Activated naive CD8-positive, alpha-beta T cell treated with anti-CD3 and anti-CD28 coated beads for 36 hours (primary cell): ENCODE measurements around the gene EREG. TPM values are rescaled to one million over a fixed set of nuclear protein-coding genes. Genes with fewer than 3 reads are reported as not detected.

Experiments used
- DNase-seq: peaks from one replicate; pipeline ENCODE4 v3.0.0; 2021
- H3K27ac Mint-ChIP-seq: one replicate; pipeline ENCODE4 v1.8.0; 2022; ENCODE audit warnings: mild to moderate bottlenecking, moderate library complexity, mixed read lengths
- H3K27me3 Mint-ChIP-seq: one replicate; pipeline ENCODE4 v1.8.0; 2022; ENCODE audit warnings: mild to moderate bottlenecking, mixed read lengths
- H3K36me3 Mint-ChIP-seq: one replicate; pipeline ENCODE4 v1.8.0; 2021; ENCODE audit warnings: mild to moderate bottlenecking, mixed read lengths
- H3K4me1 Mint-ChIP-seq: one replicate; pipeline ENCODE4 v1.8.0; 2021; ENCODE audit warnings: mixed read lengths
- H3K4me3 Mint-ChIP-seq: one replicate; pipeline ENCODE4 v1.8.0; 2022; ENCODE audit warnings: mild to moderate bottlenecking, moderate library complexity, mixed read lengths
- H3K9me3 Mint-ChIP-seq: one replicate; pipeline ENCODE4 v1.8.0; 2022; ENCODE audit warnings: mixed read lengths
- total RNA-seq, 2 experiments: library from RNA; stranded (reverse); gene quantifications; one replicate each; pipeline ENCODE4 v1.2.3, GENCODE V29; 2021

The EREG gene
- total RNA-seq, 2 experiments from 2014 or later, result not detected

DNA sequence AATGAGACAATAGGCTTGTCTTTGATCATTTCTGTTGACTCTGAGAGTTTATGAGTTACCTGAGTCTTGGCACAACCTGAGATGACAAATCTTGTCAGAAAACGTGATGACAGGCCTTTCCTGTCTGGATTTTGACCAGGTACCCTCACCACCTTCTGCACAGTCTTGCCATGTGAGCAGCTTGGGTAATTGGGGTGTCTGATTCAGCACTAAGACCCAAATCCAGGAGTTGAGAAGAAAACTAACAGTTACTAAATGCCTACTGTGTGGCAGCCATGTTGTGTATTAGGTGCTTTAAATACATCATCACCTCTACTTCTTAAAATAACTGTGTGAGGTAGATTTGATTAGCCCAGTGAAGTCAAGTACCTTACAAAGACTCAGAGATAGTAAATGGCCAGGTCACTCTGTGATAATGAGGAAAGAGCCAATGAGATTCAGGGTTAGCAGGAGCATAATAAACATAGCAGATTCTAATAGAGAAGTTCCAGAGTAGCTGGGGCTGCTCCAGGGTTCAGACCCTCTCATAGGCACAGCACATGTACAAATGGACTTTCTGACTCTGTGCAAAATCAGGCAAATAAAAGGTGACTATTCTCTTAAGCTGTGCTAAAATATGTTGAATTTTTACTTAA lies 2.8 kb downstream of the EREG start:
- peaks cover 12% of the 10 kb centered on the region for H3K4me1 Mint-ChIP-seq
- H3K36me3 Mint-ChIP-seq, result no peaks in the 10 kb centered on the region
- no peaks in the 10 kb centered on the region for H3K9me3 Mint-ChIP-seq
- H3K27me3 Mint-ChIP-seq, result peaks cover 52% of the 10 kb centered on the region
- H3K27ac Mint-ChIP-seq, result no peak overlapping the region
- no peak for DNase-seq
- H3K4me3 Mint-ChIP-seq, result no peak overlapping the region

DNA sequence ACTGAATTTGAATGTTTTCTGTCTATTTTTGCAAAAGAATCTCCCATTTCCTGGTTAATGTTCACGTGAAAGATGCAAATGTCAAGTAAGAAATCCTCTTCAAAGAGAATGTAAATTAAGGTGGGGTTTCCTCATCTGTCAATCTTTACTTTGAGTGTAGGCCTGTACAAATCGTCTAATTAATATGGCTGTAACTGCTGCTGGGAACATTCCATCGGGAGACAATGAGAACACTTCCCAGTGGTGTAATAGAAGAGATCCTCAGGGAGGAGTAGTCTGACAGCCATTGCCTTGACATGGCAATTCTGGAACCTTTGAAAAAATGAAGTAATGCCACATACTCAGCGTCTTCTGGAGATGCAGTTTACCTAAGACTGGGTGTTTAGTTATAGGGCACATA lies 3.7 kb downstream of the EREG start:
- H3K27me3 Mint-ChIP-seq, result peaks cover 47% of the 10 kb centered on the region
- H3K4me1 Mint-ChIP-seq, result peaks cover 12% of the 10 kb centered on the region
- no peak overlapping the region for H3K4me3 Mint-ChIP-seq
- no peaks in the 10 kb centered on the region for H3K36me3 Mint-ChIP-seq
- H3K9me3 Mint-ChIP-seq, result no peaks in the 10 kb centered on the region
- no peak overlapping the region for H3K27ac Mint-ChIP-seq
- DNase-seq, result no peak

DNA sequence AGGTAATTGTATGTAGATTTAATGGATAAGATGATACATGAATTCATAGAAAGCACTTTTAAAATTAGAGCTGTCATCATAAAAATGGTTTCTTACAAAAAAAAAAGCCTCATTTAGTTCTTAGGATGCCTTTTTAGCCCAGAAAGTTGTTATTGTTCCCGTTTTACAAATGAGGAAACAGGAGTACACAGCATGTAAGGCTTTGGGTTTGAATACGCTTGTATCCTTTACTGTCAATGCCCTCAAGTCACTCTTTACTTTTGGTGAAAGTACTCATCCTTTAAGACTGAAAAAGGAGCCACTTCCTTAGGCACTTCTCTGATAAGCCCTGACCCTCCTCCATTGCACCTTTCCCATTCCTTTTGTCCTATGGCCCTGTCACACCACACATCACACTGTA lies 4.9 kb downstream of the EREG start:
- H3K27ac Mint-ChIP-seq, result no peak overlapping the region
- H3K4me1 Mint-ChIP-seq, result peaks cover 9% of the 10 kb centered on the region
- no peaks in the 10 kb centered on the region for H3K9me3 Mint-ChIP-seq
- peaks cover 38% of the 10 kb centered on the region for H3K27me3 Mint-ChIP-seq
- H3K4me3 Mint-ChIP-seq, result no peak overlapping the region
- no peak for DNase-seq
- H3K36me3 Mint-ChIP-seq, result no peaks in the 10 kb centered on the region

DNA sequence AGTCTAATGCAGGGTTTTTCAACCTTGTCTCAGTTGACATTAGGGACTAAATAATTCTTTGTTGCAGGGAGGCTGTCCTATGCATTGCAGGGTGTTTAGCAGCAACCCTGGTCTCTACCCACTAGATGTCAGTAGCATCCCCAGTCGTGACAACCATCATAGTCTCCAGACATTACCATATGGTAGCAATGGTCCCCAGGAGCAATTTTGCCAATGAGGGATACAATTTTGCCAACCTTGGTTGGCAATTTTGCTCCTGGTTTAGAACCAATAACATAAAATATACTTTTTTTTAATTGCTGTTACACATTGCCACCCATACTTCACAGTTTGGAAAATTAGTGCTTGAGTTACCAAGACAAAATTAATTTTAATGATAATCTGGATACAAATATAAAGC lies 6.0 kb downstream of the EREG start:
- Mint-ChIP-seq H3K4me1 (peaks cover 4% of the 10 kb centered on the region), H3K4me3 (no peak overlapping the region), H3K9me3 (no peaks in the 10 kb centered on the region), H3K27me3 (peaks cover 28% of the 10 kb centered on the region), H3K36me3 (no peaks in the 10 kb centered on the region), H3K27ac (no peak overlapping the region)
- DNase-seq, result peak; percentile 7

DNA sequence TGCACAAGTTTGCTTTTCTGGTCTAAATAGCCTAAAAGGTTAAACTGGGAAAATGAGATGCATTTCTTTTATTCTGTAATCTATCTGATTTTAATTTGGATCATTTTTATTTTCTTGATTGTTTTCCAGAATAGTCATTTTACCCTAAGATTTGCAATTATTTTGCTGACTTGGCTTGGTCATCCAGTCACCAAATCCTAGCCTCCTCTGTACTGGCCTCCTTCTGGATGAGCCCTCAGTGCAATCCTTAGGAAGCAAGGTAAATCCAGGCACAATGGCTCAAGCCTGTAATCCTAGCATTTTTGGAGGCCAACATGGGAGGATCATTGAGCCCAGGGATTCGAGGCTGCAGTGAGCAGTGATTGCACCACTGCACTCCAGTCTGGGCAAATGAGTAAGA lies 9.2 kb downstream of the EREG start:
- H3K27me3 Mint-ChIP-seq, result peaks cover 13% of the 10 kb centered on the region
- peaks cover 4% of the 10 kb centered on the region for H3K4me1 Mint-ChIP-seq
- DNase-seq, result no peak
- no peak overlapping the region for H3K4me3 Mint-ChIP-seq
- no peak overlapping the region for H3K27ac Mint-ChIP-seq
- H3K9me3 Mint-ChIP-seq, result no peaks in the 10 kb centered on the region
- H3K36me3 Mint-ChIP-seq, result no peaks in the 10 kb centered on the region

DNA sequence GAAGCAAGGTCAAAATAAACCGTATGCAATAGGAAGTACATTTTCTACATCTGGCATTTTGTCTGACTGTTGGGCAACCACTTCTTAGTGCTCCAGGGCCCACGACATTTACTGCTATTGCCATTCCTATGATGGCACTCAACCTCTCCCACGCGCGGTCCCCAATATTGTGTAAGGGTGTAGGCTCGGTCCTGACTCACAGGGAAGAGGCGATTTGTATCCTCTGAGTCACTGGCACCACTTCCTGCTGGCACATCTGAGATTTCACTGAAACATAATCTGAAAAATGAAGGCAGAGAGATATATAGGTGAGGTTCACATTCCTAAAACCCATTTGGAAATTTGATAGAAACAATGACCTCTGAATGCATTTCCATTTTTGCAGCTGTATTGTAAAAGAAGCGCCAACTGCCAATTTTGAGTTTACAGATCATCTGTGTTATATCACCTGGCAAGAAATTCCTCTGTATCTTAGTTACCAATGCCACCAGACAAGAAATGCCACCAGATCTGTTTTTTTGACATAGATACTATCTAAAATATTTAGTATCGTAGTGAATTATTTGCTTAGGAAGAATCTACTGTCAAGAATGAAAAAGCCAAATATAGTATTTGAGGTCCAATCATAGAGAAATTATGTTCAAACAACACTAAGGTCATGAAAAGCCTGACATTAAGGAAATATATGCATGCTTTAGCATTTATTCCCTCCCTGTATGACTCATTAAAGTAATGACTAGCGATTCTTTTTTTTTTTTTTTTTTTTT lies 9.8 kb downstream of the EREG start:
- Mint-ChIP-seq H3K27ac (no peak overlapping the region), H3K4me1 (peaks cover 4% of the 10 kb centered on the region)

DNA sequence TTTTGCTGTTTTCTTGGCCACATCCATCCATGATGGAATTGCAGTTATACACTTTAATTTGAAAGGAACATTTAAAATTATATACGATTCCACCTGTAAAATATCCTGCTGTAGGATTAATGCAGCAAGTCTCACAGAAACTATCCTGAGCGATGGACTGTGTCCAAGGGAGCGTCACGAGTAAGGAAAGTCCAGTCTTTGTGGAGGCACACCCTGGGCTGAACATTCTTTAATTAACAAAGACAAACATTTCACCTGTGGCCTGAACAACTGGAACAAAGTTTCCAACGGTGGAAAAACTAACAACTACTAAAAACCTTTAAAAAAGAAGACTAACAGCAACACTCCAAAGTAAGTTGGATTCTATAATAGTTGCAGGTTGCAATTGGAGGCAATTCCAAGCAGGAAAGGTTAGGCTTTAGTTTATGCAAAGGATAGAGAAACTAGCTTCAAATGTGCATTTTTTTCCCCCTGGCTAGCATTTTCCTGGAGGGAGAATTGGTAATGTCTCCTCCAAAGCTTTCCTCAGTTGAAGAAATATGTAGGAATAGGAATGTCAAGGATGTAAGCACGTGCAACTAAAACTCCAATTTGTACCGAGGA lies 11.0 kb downstream of the EREG start:
- Mint-ChIP-seq H3K9me3 (no peaks in the 10 kb centered on the region), H3K36me3 (no peaks in the 10 kb centered on the region), H3K27me3 (peaks cover 9% of the 10 kb centered on the region), H3K27ac (no peak overlapping the region), H3K4me1 (peaks cover 4% of the 10 kb centered on the region), H3K4me3 (no peak overlapping the region)
- no peak for DNase-seq

More for the DNA sequence above, 9.8 kb downstream of the EREG start:
- Mint-ChIP-seq H3K9me3 (no peaks in the 10 kb centered on the region), H3K36me3 (no peaks in the 10 kb centered on the region), H3K4me3 (no peak overlapping the region), H3K27me3 (peaks cover 9% of the 10 kb centered on the region)
- peak; percentile 12 for DNase-seq

DNA sequence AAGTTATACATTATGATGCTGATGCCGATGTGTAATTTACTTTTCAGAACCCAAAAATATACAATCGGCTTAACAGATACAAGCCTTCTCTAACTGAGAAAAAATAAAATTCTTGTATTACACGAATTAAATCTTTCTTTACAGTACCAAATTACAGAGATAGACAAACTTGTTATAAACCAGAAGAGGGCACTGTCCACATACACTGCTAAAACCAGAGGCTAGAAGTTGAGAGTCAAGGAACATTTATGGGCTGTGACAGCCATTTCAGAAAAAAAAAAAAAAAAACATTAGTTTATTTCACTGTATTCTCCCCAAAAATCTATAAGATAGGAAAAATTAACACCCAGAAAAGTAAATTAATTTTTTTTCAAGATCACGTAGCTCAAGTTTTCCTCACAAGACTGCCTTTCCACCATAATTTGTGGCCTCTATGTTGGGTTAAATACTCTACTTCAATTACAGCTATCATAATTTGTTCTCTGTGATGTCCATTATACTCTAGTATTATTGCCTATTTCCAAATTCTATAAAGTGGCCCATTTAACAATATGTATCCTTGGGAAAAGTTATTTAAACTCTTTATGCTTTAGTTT lies 12.0 kb downstream of the EREG start:
- no peak overlapping the region for H3K27ac Mint-ChIP-seq
- DNase-seq, result no peak

DNA sequence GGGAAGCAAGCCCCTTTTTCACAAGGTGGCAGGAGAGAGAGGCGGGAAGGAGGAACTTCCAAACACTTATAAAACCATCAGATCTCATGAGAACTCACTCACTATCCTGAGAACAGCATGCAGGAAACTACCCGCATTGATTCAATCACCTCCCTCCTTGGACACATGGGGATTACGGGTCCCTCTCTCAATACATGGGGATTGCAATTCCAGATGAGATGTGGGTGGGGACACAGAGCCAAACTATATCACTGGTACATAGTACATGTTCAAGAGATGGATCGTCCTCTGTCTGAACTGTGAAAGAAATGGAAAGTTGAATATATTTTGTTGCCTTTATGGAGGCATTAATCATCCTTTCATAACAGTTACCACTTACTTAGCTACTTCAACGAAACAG lies 12.8 kb downstream of the EREG start:
- Mint-ChIP-seq H3K4me1 (peaks cover 4% of the 10 kb centered on the region), H3K36me3 (no peaks in the 10 kb centered on the region), H3K27me3 (peaks cover 3% of the 10 kb centered on the region), H3K27ac (no peak overlapping the region), H3K9me3 (no peaks in the 10 kb centered on the region), H3K4me3 (no peak overlapping the region)
- no peak for DNase-seq

More for the DNA sequence above, 12.0 kb downstream of the EREG start:
- H3K4me3 Mint-ChIP-seq, result no peak overlapping the region
- H3K36me3 Mint-ChIP-seq, result no peaks in the 10 kb centered on the region
- H3K4me1 Mint-ChIP-seq, result peaks cover 4% of the 10 kb centered on the region
- no peaks in the 10 kb centered on the region for H3K9me3 Mint-ChIP-seq
- peaks cover 3% of the 10 kb centered on the region for H3K27me3 Mint-ChIP-seq

DNA sequence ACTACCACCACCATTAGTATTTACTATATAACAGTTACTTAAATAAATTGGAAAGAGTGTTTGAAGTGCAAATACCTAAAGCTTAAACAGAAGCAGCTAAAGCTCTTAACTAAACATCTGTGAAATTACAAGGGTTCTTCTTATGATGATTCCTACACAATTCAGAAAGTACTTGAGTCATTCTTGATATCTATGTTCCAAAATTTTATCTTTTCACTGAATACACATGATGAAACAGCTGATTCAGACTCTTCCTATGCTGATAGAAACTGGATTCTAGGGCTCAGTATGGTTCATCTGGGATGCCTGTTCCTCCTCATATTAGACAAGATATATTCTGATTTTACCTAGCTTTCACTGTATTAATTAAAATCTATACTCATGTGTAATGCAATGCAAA lies 13.6 kb downstream of the EREG start:
- Mint-ChIP-seq H3K27ac (no peak overlapping the region), H3K4me1 (peaks cover 4% of the 10 kb centered on the region), H3K27me3 (peaks cover 3% of the 10 kb centered on the region), H3K9me3 (no peaks in the 10 kb centered on the region), H3K4me3 (no peak overlapping the region), H3K36me3 (no peaks in the 10 kb centered on the region)
- no peak for DNase-seq

DNA sequence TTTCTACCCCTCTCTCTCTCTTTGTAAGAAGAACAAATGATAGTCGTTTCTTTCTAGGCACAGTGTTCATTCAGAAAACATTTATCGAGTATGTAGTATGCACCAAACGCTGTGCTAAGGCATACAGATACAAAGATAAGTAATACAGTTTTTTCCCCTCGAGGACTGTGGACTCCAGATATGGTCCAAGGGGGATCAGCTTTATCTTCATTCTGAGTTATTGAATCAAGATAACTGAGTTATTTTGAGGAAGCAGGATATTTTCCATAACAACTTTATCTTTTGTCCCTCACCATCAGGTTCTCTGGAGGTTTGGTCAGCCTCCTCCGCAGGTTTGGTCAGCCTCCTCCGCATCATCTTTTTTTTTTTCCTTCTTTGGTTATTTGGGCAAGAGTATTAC lies 15.0 kb downstream of the EREG start:
- Mint-ChIP-seq H3K4me3 (no peak overlapping the region), H3K27me3 (no peaks in the 10 kb centered on the region), H3K9me3 (no peaks in the 10 kb centered on the region), H3K36me3 (no peaks in the 10 kb centered on the region), H3K4me1 (no peaks in the 10 kb centered on the region), H3K27ac (no peak overlapping the region)
- no peak for DNase-seq

DNA sequence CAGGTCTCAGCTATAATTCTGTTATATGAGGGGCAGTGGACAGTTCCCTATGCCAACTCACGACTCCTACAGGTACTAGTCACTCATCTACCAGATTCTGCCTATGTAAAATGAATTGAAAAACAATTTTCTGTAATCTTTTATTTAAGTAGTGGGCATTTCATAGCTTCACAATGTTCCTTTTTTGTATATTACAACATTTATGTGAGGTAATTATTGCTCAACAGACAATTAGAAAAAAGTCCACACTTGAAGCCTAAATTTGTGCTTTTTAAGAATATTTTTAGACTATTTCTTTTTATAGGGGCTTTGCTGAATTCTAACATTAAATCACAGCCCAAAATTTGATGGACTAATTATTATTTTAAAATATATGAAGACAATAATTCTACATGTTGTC lies 20.4 kb downstream of the EREG start:
- H3K9me3 Mint-ChIP-seq, result no peaks in the 10 kb centered on the region
- H3K36me3 Mint-ChIP-seq, result no peaks in the 10 kb centered on the region
- H3K27ac Mint-ChIP-seq, result no peak overlapping the region
- H3K27me3 Mint-ChIP-seq, result no peaks in the 10 kb centered on the region
- H3K4me3 Mint-ChIP-seq, result no peak overlapping the region
- no peak for DNase-seq
- H3K4me1 Mint-ChIP-seq, result no peaks in the 10 kb centered on the region

DNA sequence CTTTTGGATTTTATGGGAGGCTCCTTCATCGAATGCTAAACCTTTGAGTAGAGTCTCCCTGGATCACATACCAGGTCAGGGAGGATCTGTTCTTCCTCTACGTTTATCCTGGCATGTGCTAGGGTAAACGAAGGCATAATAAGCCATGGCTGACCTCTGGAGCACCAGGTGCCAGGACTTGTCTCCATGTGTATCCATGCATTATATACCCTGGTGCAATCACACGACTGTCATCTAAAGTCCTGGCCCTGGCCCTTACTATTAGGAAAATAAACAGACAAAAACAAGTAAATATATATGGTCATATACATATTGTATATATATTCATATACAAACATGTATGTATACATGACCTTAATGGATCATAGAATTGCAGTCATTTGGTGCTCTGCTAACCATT lies 21.2 kb downstream of the EREG start:
- Mint-ChIP-seq H3K9me3 (no peaks in the 10 kb centered on the region), H3K4me3 (no peak overlapping the region), H3K36me3 (no peaks in the 10 kb centered on the region)

DNA sequence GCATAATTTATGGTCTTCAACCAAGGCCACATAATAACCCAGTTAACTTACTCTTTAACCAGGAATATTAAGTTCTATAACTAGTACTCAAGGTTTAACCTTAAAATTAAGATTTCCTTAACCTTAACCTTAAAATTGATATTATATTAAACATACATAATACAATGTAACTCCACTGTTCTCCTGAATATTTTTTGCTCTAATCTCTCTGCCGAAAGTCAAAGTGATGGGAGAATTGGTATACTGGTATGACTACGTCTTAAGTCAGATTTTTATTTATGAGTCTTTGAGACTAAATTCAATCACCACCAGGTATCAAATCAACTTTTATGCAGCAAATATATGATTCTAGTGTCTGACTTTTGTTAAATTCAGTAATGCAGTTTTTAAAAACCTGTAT lies 22.8 kb downstream of the EREG start:
- no peak for DNase-seq
- no peaks in the 10 kb centered on the region for H3K27me3 Mint-ChIP-seq
- no peaks in the 10 kb centered on the region for H3K4me1 Mint-ChIP-seq
- no peak overlapping the region for H3K4me3 Mint-ChIP-seq
- H3K9me3 Mint-ChIP-seq, result no peaks in the 10 kb centered on the region
- H3K27ac Mint-ChIP-seq, result no peak overlapping the region
- no peaks in the 10 kb centered on the region for H3K36me3 Mint-ChIP-seq

More for the DNA sequence above, 21.2 kb downstream of the EREG start:
- DNase-seq, result no peak
- Mint-ChIP-seq H3K27me3 (no peaks in the 10 kb centered on the region), H3K4me1 (no peaks in the 10 kb centered on the region), H3K27ac (no peak overlapping the region)

DNA sequence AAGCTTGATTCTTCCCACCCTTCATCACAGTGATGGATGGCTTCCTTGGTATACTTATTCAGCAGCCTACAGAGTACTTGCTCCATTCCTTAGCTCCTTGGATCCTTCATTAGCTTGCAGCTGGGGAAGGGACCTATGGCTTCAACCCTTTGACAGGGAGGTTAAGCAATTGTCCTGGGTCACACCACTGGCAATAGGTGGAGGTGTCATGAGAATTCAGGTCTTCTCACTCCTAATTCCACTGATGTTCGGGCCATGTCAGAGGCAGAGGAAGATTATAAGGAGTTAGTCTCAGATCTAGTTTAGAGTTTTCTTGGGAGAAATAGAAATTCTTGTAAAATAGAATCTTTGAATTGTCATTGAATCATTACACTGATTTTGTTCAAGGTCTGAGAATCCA lies 24.5 kb downstream of the EREG start:
- no peaks in the 10 kb centered on the region for H3K4me1 Mint-ChIP-seq
- H3K4me3 Mint-ChIP-seq, result no peak overlapping the region
- H3K27ac Mint-ChIP-seq, result no peak overlapping the region
- H3K27me3 Mint-ChIP-seq, result no peaks in the 10 kb centered on the region
- no peak for DNase-seq
- H3K36me3 Mint-ChIP-seq, result no peaks in the 10 kb centered on the region
- H3K9me3 Mint-ChIP-seq, result no peaks in the 10 kb centered on the region
